HTERT RPE-1 (cell line): ENCODE data around the gene CDC42EP3.

Source experiments
- in situ Hi-C: fragments of 300-500 bp; cut with MboI; formaldehyde crosslinking; loops from 4 replicates; pipeline ENCODE4 v1.14.3; 2020; ENCODE audit warnings: low sequenced_read_pairs

Gene CDC42EP3

DNA sequence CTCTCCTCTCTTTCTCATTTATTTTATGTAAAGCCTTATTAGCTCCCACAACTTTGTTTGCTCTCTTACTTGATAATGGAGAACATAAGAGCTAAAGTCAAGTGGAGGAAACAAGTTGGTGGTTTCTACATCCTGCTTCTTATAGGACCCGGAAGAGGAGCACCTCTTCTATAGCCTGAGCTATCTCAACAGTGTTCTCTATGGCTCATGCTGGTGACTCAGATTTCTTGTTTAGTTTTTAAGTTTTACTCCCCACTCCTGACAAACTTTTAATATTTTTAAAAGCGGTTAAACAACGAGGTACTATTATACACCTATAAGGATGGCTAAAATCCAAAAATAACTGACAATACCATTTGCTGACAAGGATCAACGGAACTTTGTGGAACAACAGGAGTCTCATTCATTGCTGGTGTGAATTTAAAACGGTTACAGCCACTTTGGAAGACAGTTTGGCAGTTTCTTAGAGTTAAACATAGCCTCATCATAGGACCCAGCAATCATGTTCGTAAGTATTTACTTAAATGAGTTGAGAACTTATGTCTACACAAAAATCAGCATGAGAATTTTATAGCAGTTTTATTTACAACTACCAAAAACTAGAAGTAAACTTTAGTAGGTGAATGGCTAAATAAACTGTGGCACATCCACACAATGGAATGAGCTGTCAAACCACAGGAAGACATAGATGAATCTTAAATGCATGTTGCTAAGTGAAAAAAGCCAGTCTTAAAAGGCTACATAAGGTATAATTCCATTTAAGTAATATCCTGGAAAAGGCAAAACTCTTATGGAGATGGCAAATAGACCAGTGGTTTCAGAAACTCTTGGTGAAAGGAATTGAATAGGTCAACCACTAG lies 12.7 kb upstream of the CDC42EP3 start:
- in situ Hi-C loops: no loop called here

- in situ Hi-C loops: no loop called here
Measured at GRCh38 chr2:37683241-37683640, 11.8 kb upstream of the CDC42EP3 start.

- in situ Hi-C loops: no loop called here
Measured at GRCh38 chr2:37682473-37682872, 11.0 kb upstream of the CDC42EP3 start.

- in situ Hi-C loops: no loop called here
Measured at GRCh38 chr2:37681587-37681986, 10.1 kb upstream of the CDC42EP3 start.

DNA sequence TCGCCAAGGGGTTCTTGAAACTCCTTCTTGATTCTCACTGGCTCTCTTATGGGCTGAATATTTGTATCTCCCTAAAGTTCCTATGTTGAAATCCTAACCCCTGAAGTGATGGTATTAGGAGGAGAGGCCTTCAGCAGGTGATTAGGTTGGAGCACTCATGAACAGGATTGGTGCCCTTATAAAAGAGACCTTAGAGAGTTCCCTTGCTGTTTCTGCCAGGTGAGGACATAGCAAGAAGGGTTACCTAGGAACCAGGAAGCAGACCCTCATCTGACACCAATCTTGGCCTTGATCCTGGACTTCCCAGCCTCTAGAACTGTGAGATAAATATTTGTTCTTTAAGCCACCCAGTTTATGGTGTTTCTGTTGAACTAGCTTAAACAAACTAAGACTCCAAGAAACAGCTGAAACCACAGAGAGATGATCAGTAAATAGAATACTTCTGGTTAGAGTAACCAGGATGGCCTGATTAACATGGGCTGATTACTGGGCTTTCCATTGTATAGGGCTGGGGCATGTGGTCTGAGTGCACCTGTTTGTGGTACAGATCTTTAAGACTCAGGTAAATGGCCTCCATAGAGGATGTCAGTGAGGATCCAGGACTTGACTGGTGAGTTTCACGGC lies 7.7 kb upstream of the CDC42EP3 start:
- in situ Hi-C loops: no loop called here

- in situ Hi-C loops: no loop called here
Measured at GRCh38 chr2:37676274-37676673, 4.8 kb upstream of the CDC42EP3 start.

DNA sequence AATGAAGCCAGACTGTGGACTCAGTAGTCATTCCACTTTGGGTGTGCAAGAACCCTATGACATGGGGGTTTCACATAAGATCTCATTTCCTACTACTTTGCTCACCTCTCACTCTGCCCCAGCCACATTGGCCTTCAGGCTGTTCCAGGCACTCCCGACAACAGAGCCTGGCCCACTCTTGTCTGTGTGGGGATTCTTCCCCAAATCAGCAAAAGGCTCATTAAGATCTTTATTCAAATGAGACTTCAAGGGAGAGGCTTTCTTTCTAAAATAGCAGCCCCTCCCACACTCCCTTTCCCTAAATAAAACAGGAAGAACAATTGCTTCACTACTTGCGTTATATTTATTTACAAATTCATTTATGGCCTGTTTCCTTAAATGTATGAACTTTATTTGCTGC lies 3.5 kb upstream of the CDC42EP3 start:
- in situ Hi-C loops: no loop called here

DNA sequence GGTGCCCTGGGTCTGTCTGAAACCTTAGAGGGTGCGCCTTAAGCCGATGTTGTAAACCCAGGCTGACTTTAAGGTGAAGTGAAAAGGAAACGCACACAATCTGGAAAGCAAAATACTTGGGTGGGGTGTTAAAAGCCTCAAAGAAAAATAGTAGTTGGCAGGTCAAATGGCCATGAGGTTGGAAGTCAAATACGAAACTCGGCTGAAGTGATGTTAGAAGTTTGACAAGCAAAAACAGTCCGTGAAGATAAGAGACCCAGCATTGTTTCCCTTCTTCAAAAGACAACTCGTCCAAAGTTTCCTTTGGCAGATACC lies 1.4 kb upstream of the CDC42EP3 start:
- in situ Hi-C loops: no loop called here

- in situ Hi-C loops: no loop called here
Measured at GRCh38 chr2:37672104-37672869, 845 bp upstream of the CDC42EP3 start.

- in situ Hi-C loops: no loop called here
Measured at GRCh38 chr2:37671816-37672103, 318 bp upstream of the CDC42EP3 start.

- in situ Hi-C loops: no loop called here
Measured at GRCh38 chr2:37670378-37671008, 949 bp downstream of the CDC42EP3 start.

GRCh38 chr2:37669446-37669845 lies 2.0 kb downstream of the CDC42EP3 start:
- in situ Hi-C loops: no loop called here

DNA sequence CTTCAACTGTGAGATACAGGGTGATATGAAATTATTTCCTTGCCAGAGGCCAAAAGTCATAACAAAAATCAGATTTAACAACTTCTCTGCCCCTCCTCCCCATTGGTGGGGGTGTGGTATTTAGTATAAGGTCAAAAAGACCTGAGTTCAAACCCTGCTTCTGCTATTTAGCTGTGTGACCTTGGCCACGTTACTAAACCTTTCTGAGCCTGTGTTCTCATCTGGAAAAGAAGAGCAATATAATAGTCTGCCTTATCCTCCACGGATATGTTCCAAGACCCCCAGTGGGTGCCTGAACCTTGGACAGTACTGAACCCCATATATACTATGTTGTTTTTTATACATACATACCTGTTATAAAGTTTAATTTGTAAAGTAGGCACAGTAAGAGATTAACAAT lies 3.7 kb downstream of the CDC42EP3 start:
- in situ Hi-C loops: no loop called here

GRCh38 chr2:37666772-37667171 lies 4.7 kb downstream of the CDC42EP3 start:
- in situ Hi-C loops: no loop called here

GRCh38 chr2:37665604-37666362 lies 5.7 kb downstream of the CDC42EP3 start:
- in situ Hi-C loops: no loop called here

GRCh38 chr2:37665043-37665442 lies 6.4 kb downstream of the CDC42EP3 start:
- in situ Hi-C loops: no loop called here

GRCh38 chr2:37664231-37664643 lies 7.2 kb downstream of the CDC42EP3 start:
- in situ Hi-C loops: no loop called here

DNA sequence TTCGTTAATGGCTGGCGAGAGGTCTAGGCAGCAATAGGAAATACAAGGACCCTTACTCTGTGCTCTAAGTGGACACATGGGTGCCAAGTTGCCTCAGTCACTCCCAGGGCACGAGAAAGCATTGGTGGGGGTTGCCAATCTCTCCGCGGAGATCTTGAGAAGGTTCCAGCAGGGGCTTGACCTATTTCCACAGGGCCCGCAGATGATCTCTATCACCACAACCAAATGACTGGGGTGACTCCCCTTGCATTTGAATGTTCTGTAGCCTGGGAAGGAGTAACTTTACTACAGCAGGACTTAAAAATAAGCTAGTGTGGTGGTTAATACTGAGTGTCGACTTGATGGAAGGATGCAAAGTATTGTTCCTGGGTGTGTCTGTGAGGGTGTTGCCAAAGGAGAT lies 8.1 kb downstream of the CDC42EP3 start:
- in situ Hi-C loops: no loop called here

DNA sequence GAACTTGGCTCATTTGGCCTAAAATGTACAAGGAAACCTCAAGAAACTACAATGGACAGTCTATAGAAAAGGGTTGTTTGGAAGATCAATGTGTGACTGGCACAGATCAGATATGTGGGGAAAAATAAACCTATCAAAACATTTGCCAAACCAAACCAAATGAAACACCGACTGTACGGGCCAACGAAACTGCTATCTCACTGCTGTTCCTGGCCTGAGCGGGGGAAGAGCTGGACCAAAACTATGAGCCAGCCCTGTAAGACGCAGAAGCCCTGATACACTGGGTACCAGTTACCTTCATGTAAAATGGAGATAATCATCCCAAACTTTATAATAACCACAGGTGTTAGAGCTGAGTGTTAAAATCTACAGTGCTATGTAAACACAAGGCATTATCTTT lies 11.7 kb downstream of the CDC42EP3 start:
- in situ Hi-C loops: no loop called here

DNA sequence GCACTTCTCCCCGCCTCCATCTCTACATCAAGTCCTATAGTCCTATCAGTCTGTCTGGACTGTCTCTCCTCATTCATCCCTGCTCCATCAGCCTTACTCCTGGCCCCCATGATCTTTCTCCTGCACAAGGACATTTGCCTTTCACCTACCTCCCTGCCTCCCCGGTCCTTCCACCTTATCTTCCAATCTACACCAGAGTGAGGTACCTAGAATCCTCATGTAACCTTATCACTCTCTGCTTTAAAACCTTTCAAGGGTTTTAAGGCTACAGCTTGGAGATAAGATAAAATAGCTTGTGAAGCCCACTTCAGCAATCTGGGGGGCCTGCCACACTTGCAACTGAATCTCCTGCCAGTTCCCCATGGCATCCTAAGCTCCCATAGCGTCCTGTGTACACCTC lies 12.8 kb downstream of the CDC42EP3 start:
- in situ Hi-C loops: no loop called here

DNA sequence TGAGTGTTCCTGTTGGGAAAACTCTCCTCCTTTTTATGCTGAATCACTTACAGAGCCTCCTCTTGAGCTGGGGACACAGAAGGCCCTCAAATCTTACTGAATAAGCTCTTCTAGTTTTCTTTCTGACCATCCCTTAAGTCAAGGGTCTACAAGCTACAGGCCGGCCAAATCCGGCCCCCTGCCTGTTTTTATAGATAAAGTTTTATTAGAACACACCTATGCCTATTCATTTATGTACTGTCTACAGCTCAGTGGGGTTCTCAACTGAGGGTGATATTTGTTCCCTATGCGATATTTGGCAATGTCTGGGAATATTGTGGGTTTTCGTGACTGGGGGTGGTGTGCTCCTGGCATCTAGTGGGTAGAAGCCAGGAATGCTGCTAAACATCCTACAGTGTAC lies 14.0 kb downstream of the CDC42EP3 start:
- in situ Hi-C loops: no loop called here
